MM.1S (cell line): Measurements from ENCODE around the gene ACOXL.

ENCODE experiments used
- DNase-seq: peaks from one replicate; pipeline ENCODE4 v3.0.0-alpha.2; 2015
- H2AFZ ChIP-seq: fragments of 300-600 bp; sonication (generic); 2 replicates; pipeline ENCODE4 v1.6.0; 2016; ENCODE audit warnings: antibody characterized with exemption, low read length
- H3F3A ChIP-seq: fragments of 300-600 bp; sonication (generic); 2 replicates; pipeline ENCODE4 v1.6.1; 2016; ENCODE audit warnings: mild to moderate bottlenecking, antibody characterized with exemption, low read length, moderate library complexity, mixed read lengths; ENCODE audit not compliant: insufficient read depth
- H3K27ac ChIP-seq: fragments of 300-600 bp; sonication (generic); 2 replicates; pipeline ENCODE4 v1.5.1; 2016; ENCODE audit warnings: mild to moderate bottlenecking, low read length
- H3K27me3 ChIP-seq: fragments of 300-600 bp; sonication (generic); replicated peaks from 2 replicates; pipeline ENCODE4 v1.6.0; 2016; ENCODE audit warnings: low read length; ENCODE audit not compliant: insufficient read depth
- H3K36me3 ChIP-seq: fragments of 300-600 bp; sonication (generic); replicated peaks from 2 replicates; pipeline ENCODE4 v1.6.1; 2016; ENCODE audit warnings: mild to moderate bottlenecking, low read length, mixed read lengths; ENCODE audit not compliant: insufficient read depth
- H3K4me1 ChIP-seq: fragments of 300-600 bp; sonication (generic); 2 replicates; pipeline ENCODE4 v1.6.1; 2016; ENCODE audit warnings: low read length, mixed read lengths
- H3K4me2 ChIP-seq: fragments of 300-600 bp; sonication (generic); 2 replicates; pipeline ENCODE4 v1.6.0; 2016; ENCODE audit warnings: low read depth, low read length
- H3K4me3 ChIP-seq: fragments of 300-600 bp; sonication (generic); 2 replicates; pipeline ENCODE4 v1.5.1; 2016; ENCODE audit warnings: low read length, mixed read lengths
- H3K79me2 ChIP-seq: fragments of 300-600 bp; sonication (generic); 2 replicates; pipeline ENCODE4 v1.6.1; 2016; ENCODE audit warnings: mixed run types, low read length, mixed read lengths
- H3K9ac ChIP-seq: fragments of 300-600 bp; sonication (generic); 2 replicates; pipeline ENCODE4 v1.6.1; 2016; ENCODE audit warnings: low read length, mixed read lengths
- H3K9me2 ChIP-seq: fragments of 300-600 bp; sonication (generic); replicated peaks from 2 replicates; pipeline ENCODE4 v1.6.1; 2016; ENCODE audit warnings: mild to moderate bottlenecking, low read length, mixed read lengths; ENCODE audit not compliant: insufficient read depth
- H3K9me3 ChIP-seq: fragments of 300-600 bp; sonication (generic); replicated peaks from 2 replicates; pipeline ENCODE4 v1.6.1; 2016; ENCODE audit warnings: mild to moderate bottlenecking, low read length, mixed read lengths; ENCODE audit not compliant: insufficient read depth
- H4K20me1 ChIP-seq: fragments of 300-600 bp; sonication (generic); 2 replicates; pipeline ENCODE4 v1.6.1; 2016; ENCODE audit warnings: mild to moderate bottlenecking, low read length, moderate library complexity, mixed read lengths; ENCODE audit not compliant: insufficient read depth
- CTCF ChIP-seq: fragments of 300-600 bp; sonication (generic); IDR thresholded peaks from 2 replicates; pipeline ENCODE4 v1.5.1; 2016; ENCODE audit warnings: antibody characterized with exemption, low read length, mixed read lengths
- EZH2 ChIP-seq: fragments of 300-600 bp; sonication (generic); optimal IDR thresholded peaks from 2 replicates; pipeline ENCODE3; 2017; ENCODE audit warnings: low read depth, mild to moderate bottlenecking, antibody characterized with exemption, low read length, mixed read lengths
- EZH2phosphoT487 ChIP-seq: fragments of 300-600 bp; sonication (generic); IDR thresholded peaks from 2 replicates; pipeline ENCODE4 v1.6.1; 2018; ENCODE audit warnings: antibody characterized with exemption, low read length

Gene ACOXL

GRCh38 chr2:111029181-111029927 is 297.0 kb downstream of the ACOXL start:
- Histone ChIP-seq H3K9me3 (no peaks in the 10 kb centered on the region), H3K4me1 (peaks cover 6% of the 10 kb centered on the region; the same call in 1 of the 2 replicates), H3K9ac (no peak overlapping the region), H3K9me2 (no peaks in the 10 kb centered on the region), H3K36me3 (no peaks in the 10 kb centered on the region), H3K79me2 (no peaks in the 10 kb centered on the region), H3K27me3 (no peaks in the 10 kb centered on the region), H3F3A (no peaks in the 10 kb centered on the region), H3K4me3 (no peak overlapping the region), H2AFZ (no peak overlapping the region), H3K27ac (no peak overlapping the region), H4K20me1 (no peaks in the 10 kb centered on the region), H3K4me2 (no peak overlapping the region)
- TF ChIP-seq EZH2phosphoT487 (no peak), EZH2 (no peak), CTCF (no peak)
- no peak for DNase-seq

GRCh38 chr2:111030260-111030891 is 298.0 kb downstream of the ACOXL start:
- H3K9ac ChIP-seq: no peak overlapping the region
- no peak for DNase-seq

GRCh38 chr2:111030945-111031344 is 298.6 kb downstream of the ACOXL start:
- no peak overlapping the region for H3K27ac ChIP-seq
- no peak for TF ChIP-seq CTCF
- no peak for TF ChIP-seq EZH2
- no peak for TF ChIP-seq EZH2phosphoT487
- peaks cover 11% of the 10 kb centered on the region for H3K4me1 ChIP-seq
- H3K9me2 ChIP-seq: no peaks in the 10 kb centered on the region
- H3K4me2 ChIP-seq: no peak overlapping the region
- no peak for DNase-seq
- no peak overlapping the region for H3K4me3 ChIP-seq
- no peaks in the 10 kb centered on the region for H3K27me3 ChIP-seq
- no peaks in the 10 kb centered on the region for H3K79me2 ChIP-seq
- no peak overlapping the region for H2AFZ ChIP-seq
- H3K36me3 ChIP-seq: no peaks in the 10 kb centered on the region
- H3F3A ChIP-seq: no peaks in the 10 kb centered on the region
- no peaks in the 10 kb centered on the region for H3K9me3 ChIP-seq
- H3K9ac ChIP-seq: no peak overlapping the region
- no peaks in the 10 kb centered on the region for H4K20me1 ChIP-seq

More at GRCh38 chr2:111030260-111030891, 298.0 kb downstream of the ACOXL start:
- Histone ChIP-seq H2AFZ (no peak overlapping the region), H3K27me3 (no peaks in the 10 kb centered on the region), H3K79me2 (no peaks in the 10 kb centered on the region), H3K36me3 (no peaks in the 10 kb centered on the region), H3K4me2 (no peak overlapping the region), H3F3A (no peaks in the 10 kb centered on the region), H3K27ac (no peak overlapping the region), H3K4me3 (no peak overlapping the region), H3K9me3 (no peaks in the 10 kb centered on the region), H3K9me2 (no peaks in the 10 kb centered on the region), H3K4me1 (peaks cover 6% of the 10 kb centered on the region; the same call in 1 of the 2 replicates), H4K20me1 (no peaks in the 10 kb centered on the region)
- TF ChIP-seq EZH2phosphoT487: no peak
